DND-41 (cell line): ENCODE measurements around the gene OR2A5.
"Not testable (repeated sequence)": the region's sequence is repeated elsewhere in the genome, so short reads cannot be mapped to it uniquely, and the experiment has no call there.

Source experiments
- ATAC-seq: fragments of 200-7000 bp; cut with Tn5 transposase; 3 replicates; pipeline ENCODE4 v1.9.1; 2021; ENCODE audit warnings: low read depth; ENCODE audit not compliant: insufficient read depth
- DNase-seq: peaks from one replicate; pipeline ENCODE4 v3.0.0-alpha.2; 2020
- H2AFZ ChIP-seq: 2 replicates; pipeline ENCODE4 v1.6.0; 2012; ENCODE audit warnings: low read depth, low read length
- H3K27ac ChIP-seq: 2 replicates; pipeline ENCODE4 v1.5.1; 2012; ENCODE audit warnings: low read length, inconsistent platforms
- H3K27me3 ChIP-seq: fragments of 200-600 bp; sonication (generic); 2 replicates; pipeline ENCODE4 v1.6.0; 2012; ENCODE audit warnings: low read length, mild to moderate bottlenecking, inconsistent platforms; ENCODE audit not compliant: insufficient read depth, poor library complexity
- H3K36me3 ChIP-seq: 2 replicates; pipeline ENCODE4 v1.5.1; 2012; ENCODE audit warnings: low read length, inconsistent platforms; ENCODE audit not compliant: insufficient read depth
- H3K4me1 ChIP-seq: 2 replicates; pipeline ENCODE4 v1.5.1; 2012; ENCODE audit warnings: mild to moderate bottlenecking, low read length; ENCODE audit not compliant: insufficient read depth
- H3K4me2 ChIP-seq: 2 replicates; pipeline ENCODE4 v1.6.0; 2012; ENCODE audit warnings: mild to moderate bottlenecking, moderate library complexity, low read length, inconsistent platforms; ENCODE audit not compliant: insufficient read depth
- H3K4me3 ChIP-seq, 2 experiments: fragments of 200-600 bp in 1 of 2; shearing (Covaris generic) in 1 of 2; 2 replicates each; pipeline ENCODE4 v1.5.1; 2012 to 2016; ENCODE audit warnings: inconsistent platforms in 2 of 2, low read length in 2 of 2, mild to moderate bottlenecking in 2 of 2, low read depth in 1 of 2, moderate library complexity in 1 of 2
- H3K79me2 ChIP-seq: 2 replicates; pipeline ENCODE4 v1.6.0; 2012; ENCODE audit warnings: low read length, inconsistent platforms; ENCODE audit not compliant: insufficient read depth
- H3K9ac ChIP-seq: 2 replicates; pipeline ENCODE4 v1.6.0; 2012; ENCODE audit warnings: low read depth, mild to moderate bottlenecking, inconsistent platforms, low read length, moderate library complexity
- H3K9me3 ChIP-seq: 2 replicates; pipeline ENCODE4 v1.5.1; 2012; ENCODE audit warnings: low read length, moderate library complexity, mild to moderate bottlenecking, inconsistent platforms; ENCODE audit not compliant: insufficient read depth, severe bottlenecking
- H4K20me1 ChIP-seq: 2 replicates; pipeline ENCODE4 v1.6.0; 2012; ENCODE audit warnings: low read length; ENCODE audit not compliant: insufficient read depth
- EZH2 ChIP-seq: IDR thresholded peaks from 3 replicates; pipeline ENCODE4 v1.6.1; 2012; ENCODE audit warnings: borderline replicate concordance, low read depth, mild to moderate bottlenecking, moderate library complexity, low read length, inconsistent platforms; ENCODE audit not compliant: severe bottlenecking
- TF ChIP-seq, protein P1 (sequence below): IDR thresholded peaks from 2 replicates; pipeline ENCODE4 v1.5.1; 2012; ENCODE audit warnings: borderline replicate concordance, low read length, moderate library complexity, mild to moderate bottlenecking; ENCODE audit not compliant: poor library complexity, severe bottlenecking; ENCODE audit errors: extremely low read depth

The OR2A5 gene

DNA sequence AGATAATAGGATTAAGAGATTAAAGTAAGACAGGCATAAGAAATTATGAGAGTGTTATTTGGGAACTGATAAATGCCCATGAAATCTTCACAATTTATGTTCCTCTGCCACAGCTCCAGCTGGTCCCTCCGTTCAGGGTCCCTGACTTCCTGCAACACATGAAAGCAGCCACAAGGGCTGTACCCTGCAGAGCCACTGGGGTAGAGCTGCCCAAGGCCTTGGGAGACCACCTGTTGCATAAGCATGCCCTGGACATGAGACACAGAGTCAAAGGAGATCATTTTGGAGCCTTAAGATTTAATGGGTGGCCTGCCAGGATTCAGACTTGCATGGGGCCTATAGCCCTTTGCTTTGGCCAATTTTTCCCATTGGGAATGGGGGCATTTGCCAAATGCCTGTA lies 37.9 kb upstream of the OR2A5 start:
- not testable (repeated sequence) for H3K9ac ChIP-seq, H3K9me3 ChIP-seq, H3K27ac ChIP-seq, H3K4me2 ChIP-seq, H3K36me3 ChIP-seq, H4K20me1 ChIP-seq, H2AFZ ChIP-seq, DNase-seq, H3K4me1 ChIP-seq, H3K4me3 ChIP-seq, H3K79me2 ChIP-seq, ATAC-seq, H3K27me3 ChIP-seq

DNA sequence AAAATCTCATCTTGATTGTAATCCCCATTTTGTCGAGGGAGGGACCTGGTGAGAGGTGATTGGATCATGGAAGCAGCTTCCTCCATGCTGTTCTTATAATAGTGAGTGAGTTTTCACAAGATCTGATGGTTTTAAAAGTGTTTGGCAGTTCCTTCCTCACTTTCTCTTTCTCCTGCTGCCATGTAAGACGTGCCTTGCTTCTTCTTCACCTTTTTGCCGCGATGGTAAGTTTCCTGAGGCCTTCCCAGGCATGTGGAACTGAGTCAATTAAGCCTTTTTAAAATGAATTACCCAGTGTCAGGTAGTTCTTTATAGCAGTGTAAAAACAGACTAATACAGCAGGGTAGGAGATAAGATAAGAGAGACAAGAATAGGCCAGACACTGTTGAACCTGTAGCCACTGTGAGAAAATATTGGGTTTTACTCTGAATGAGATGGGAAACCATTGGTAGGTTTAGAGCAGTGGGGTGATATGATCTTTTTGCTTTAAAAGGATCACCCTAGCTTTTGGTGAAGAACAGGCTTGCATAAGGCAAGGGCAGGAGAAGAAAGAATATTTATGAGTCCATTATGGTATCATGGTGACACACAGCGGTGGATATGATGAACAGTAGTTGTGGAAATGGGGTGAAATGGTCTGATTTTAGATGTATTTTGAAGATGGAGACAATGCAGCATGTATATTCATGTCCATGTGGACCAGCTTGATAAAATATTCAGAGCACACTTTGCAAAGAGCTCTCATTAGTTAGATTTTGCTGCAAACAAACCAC lies 37.1 kb upstream of the OR2A5 start:
- no peaks in the 10 kb centered on the region for H3K79me2 ChIP-seq
- H3K9ac ChIP-seq: no peak overlapping the region
- H3K9me3 ChIP-seq: peaks cover 6% of the 10 kb centered on the region
- TF ChIP-seq, protein P1, sequence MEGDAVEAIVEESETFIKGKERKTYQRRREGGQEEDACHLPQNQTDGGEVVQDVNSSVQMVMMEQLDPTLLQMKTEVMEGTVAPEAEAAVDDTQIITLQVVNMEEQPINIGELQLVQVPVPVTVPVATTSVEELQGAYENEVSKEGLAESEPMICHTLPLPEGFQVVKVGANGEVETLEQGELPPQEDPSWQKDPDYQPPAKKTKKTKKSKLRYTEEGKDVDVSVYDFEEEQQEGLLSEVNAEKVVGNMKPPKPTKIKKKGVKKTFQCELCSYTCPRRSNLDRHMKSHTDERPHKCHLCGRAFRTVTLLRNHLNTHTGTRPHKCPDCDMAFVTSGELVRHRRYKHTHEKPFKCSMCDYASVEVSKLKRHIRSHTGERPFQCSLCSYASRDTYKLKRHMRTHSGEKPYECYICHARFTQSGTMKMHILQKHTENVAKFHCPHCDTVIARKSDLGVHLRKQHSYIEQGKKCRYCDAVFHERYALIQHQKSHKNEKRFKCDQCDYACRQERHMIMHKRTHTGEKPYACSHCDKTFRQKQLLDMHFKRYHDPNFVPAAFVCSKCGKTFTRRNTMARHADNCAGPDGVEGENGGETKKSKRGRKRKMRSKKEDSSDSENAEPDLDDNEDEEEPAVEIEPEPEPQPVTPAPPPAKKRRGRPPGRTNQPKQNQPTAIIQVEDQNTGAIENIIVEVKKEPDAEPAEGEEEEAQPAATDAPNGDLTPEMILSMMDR: no peak
- no peak for TF ChIP-seq EZH2
- no peaks in the 10 kb centered on the region for H3K36me3 ChIP-seq
- ATAC-seq (no peak), DNase-seq (no peak)
- H3K4me1 ChIP-seq: no peaks in the 10 kb centered on the region
- no peak overlapping the region for H3K27ac ChIP-seq
- H2AFZ ChIP-seq: no peak overlapping the region
- no peaks in the 10 kb centered on the region for H3K27me3 ChIP-seq
- no peak overlapping the region for H3K4me2 ChIP-seq
- H3K4me3 ChIP-seq: no peak overlapping the region
- H4K20me1 ChIP-seq: no peaks in the 10 kb centered on the region

DNA sequence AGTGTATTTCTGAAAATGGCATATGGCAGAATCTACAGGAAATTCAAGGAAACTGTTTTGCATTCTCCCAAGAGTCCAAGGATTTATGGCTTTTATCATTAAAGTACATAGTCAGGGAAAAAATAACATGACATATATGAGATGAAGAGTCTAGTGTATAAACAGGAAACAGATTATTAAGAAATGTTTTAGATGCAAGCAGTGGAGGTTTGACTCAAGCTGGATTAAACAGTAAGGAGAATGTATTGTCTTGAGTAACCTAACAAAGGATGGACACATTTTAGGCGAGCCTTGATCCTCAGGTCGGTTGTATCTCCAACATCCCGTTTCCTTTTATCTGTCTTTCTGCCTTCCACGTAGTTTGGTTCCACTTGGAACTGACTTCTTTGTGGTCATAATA lies 30.7 kb upstream of the OR2A5 start:
- Histone ChIP-seq H3K4me1 (no peaks in the 10 kb centered on the region), H3K4me2 (no peak overlapping the region), H3K79me2 (no peaks in the 10 kb centered on the region), H3K27ac (no peak overlapping the region), H3K27me3 (no peaks in the 10 kb centered on the region), H2AFZ (no peak overlapping the region), H3K36me3 (no peaks in the 10 kb centered on the region), H3K9me3 (no peaks in the 10 kb centered on the region), H3K4me3 (no peak overlapping the region), H3K9ac (no peak overlapping the region), H4K20me1 (no peaks in the 10 kb centered on the region)
- TF ChIP-seq, protein P1: no peak
- TF ChIP-seq EZH2: no peak
- DNase-seq (no peak), ATAC-seq (no peak)

DNA sequence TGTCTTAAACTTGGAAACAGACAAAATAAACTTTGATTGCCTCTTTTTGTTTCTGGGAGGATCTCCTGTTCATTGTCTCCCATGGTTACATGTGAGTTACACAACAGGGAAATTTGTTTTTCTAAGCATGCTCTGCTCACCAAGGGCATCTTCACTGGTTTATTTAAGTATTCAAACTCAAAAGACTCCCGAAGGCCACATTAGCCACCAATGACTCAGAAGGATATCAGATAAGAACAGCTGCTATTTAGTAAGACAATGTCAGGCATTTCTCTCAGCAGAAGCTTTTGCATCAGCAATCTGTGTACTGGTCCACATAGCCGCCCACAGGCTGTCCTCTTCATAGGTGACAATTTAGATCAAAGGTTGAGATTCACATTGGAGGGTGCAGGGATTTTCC lies 29.3 kb upstream of the OR2A5 start:
- no peak overlapping the region for H3K27ac ChIP-seq
- ATAC-seq: no peak

More for the DNA sequence above, 29.3 kb upstream of the OR2A5 start:
- Histone ChIP-seq H3K27me3 (no peaks in the 10 kb centered on the region), H3K4me2 (no peak overlapping the region), H3K9me3 (no peaks in the 10 kb centered on the region), H3K36me3 (no peaks in the 10 kb centered on the region), H3K4me3 (no peak overlapping the region), H3K4me1 (no peaks in the 10 kb centered on the region), H3K9ac (no peak overlapping the region), H4K20me1 (no peaks in the 10 kb centered on the region), H2AFZ (no peak overlapping the region), H3K79me2 (no peaks in the 10 kb centered on the region)
- TF ChIP-seq, protein P1: no peak
- no peak for TF ChIP-seq EZH2
- no peak for DNase-seq
